ENCODE data around the gene ZNF705A. TPM values are rescaled to one million over a fixed set of nuclear protein-coding genes. Genes with fewer than 3 reads are reported as not detected.

The ZNF705A gene
- total and polyA plus RNA-seq, 2 donors (not counting 1 experiment from before 2014, with no cell fraction given), result not detected

GRCh38 chr12:8146442-8146771 is 10.4 kb upstream of the ZNF705A start:
- H3K9ac ChIP-seq (ENCODE audit: insufficient read depth, low read length), result peak overlapping the region; percentile 26
- no peak for TF ChIP-seq EZH2 (IDR thresholded peaks at IDR 0.05; ENCODE audit: low read length, missing control alignments)
- TF ChIP-seq CTCF (conservative IDR thresholded peaks at IDR 0.05 in 1 of 2, IDR thresholded peaks at IDR 0.05 in 1 of 2; ENCODE audit: low read depth in 1 of 2, low read length in 2 of 2), result no peak
- H2AFZ ChIP-seq (ENCODE audit: low read length), result peak overlapping the region; percentile 83
- no peaks in the 10 kb centered on the region for H3K79me2 ChIP-seq (ENCODE audit: control insufficient read depth, insufficient read depth, low read length)
- H3K9me3 ChIP-seq (ENCODE audit: control insufficient read depth, insufficient read depth, low read depth, low read length), result no peaks in the 10 kb centered on the region
- peak overlapping the region in 3 of 4 experiments; percentile 13 to 35 (median 16) for H3K4me3 ChIP-seq (replicated peaks in 1 of 4; ENCODE audit: control extremely low read depth in 1 of 4, insufficient read depth in 1 of 4, low read depth in 3 of 4, low read length in 4 of 4)
- peaks cover 4% of the 10 kb centered on the region for H3K4me1 ChIP-seq (ENCODE audit: control insufficient read depth, extremely low read depth, insufficient read depth, low read length)
- H3K4me2 ChIP-seq (ENCODE audit: extremely low read depth, insufficient read depth, low read length), result peak overlapping the region; percentile 66
- H3K27me3 ChIP-seq (ENCODE audit: control insufficient read depth, insufficient read depth, low read length), result no peaks in the 10 kb centered on the region
- H3K27ac ChIP-seq (ENCODE audit: insufficient read depth, low read length), result peak overlapping the region; percentile 54
- no peak for DNase-seq (ENCODE audit: low read depth in 2 of 2)
- H3K36me3 ChIP-seq (ENCODE audit: control insufficient read depth, insufficient read depth, low read length), result no peaks in the 10 kb centered on the region
- H4K20me1 ChIP-seq (ENCODE audit: control insufficient read depth, extremely low read depth, insufficient read depth, low read length), result no peaks in the 10 kb centered on the region

DNA sequence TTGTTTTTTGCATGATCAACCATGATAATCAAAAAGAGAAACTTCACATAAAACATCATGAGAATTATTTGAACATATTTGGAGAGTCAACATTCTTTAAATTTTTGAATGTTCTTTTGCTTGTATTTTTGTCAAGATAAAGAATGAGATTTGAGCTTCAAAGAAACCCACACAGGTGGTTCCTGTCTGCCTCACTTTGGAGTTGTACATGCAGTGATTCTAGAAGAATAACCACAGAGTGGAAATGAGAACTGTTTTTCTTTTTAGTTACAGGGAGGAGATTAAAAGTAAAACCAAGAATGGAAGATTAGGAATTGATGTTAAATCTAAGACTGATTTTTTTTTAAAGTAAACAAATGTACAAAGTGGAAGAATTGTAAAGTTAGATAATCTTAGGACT is 2.3 kb upstream of the ZNF705A start:
- H3K9ac ChIP-seq (ENCODE audit: insufficient read depth, low read length), result no peak overlapping the region
- no peak overlapping the region for H3K27ac ChIP-seq (ENCODE audit: insufficient read depth, low read length)
- H3K4me3 ChIP-seq (replicated peaks in 1 of 4; ENCODE audit: control extremely low read depth in 1 of 4, insufficient read depth in 1 of 4, low read depth in 3 of 4, low read length in 4 of 4), result no peak overlapping the region
- no peaks in the 10 kb centered on the region for H3K36me3 ChIP-seq (ENCODE audit: control insufficient read depth, insufficient read depth, low read length)
- H3K4me2 ChIP-seq (ENCODE audit: extremely low read depth, insufficient read depth, low read length), result no peak overlapping the region
- no peaks in the 10 kb centered on the region for H3K4me1 ChIP-seq (ENCODE audit: control insufficient read depth, extremely low read depth, insufficient read depth, low read length)
- no peaks in the 10 kb centered on the region for H3K9me3 ChIP-seq (ENCODE audit: control insufficient read depth, insufficient read depth, low read depth, low read length)
- H2AFZ ChIP-seq (ENCODE audit: low read length), result no peak overlapping the region
- no peaks in the 10 kb centered on the region for H3K27me3 ChIP-seq (ENCODE audit: control insufficient read depth, insufficient read depth, low read length)
- H3K79me2 ChIP-seq (ENCODE audit: control insufficient read depth, insufficient read depth, low read length), result no peaks in the 10 kb centered on the region
- TF ChIP-seq EZH2 (IDR thresholded peaks at IDR 0.05; ENCODE audit: low read length, missing control alignments) (no peak), CTCF (conservative IDR thresholded peaks at IDR 0.05 in 1 of 2, IDR thresholded peaks at IDR 0.05 in 1 of 2; ENCODE audit: low read depth in 1 of 2, low read length in 2 of 2) (no peak)
- H4K20me1 ChIP-seq (ENCODE audit: control insufficient read depth, extremely low read depth, insufficient read depth, low read length), result no peaks in the 10 kb centered on the region
- peak; percentile 6 to 43 for DNase-seq (ENCODE audit: low read depth in 2 of 2)

DNA sequence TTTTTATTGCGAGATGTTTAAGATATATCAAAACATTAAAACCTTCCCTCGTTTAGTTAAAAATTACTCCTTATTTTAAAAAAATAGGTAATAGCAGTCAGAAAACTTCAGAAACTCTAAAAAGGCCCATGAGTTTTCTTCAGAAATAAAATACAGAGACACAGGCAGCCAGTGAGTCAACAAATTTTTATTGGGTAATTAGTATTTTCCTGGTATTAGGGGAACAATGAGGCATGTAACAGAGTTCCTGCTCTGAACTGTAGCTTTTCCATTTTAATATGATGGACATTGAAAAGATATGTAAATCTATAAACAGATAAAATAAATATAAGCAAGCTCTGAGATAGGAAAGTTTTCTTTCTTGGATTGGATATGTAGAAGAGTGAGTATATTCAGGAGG is 399 bp upstream of the ZNF705A start:
- TF ChIP-seq EZH2 (IDR thresholded peaks at IDR 0.05; ENCODE audit: low read length, missing control alignments), result no peak
- TF ChIP-seq CTCF (conservative IDR thresholded peaks at IDR 0.05 in 1 of 2, IDR thresholded peaks at IDR 0.05 in 1 of 2; ENCODE audit: low read depth in 1 of 2, low read length in 2 of 2), result no peak
- H3K9ac ChIP-seq (ENCODE audit: insufficient read depth, low read length), result no peak overlapping the region
- no peak overlapping the region for H3K27ac ChIP-seq (ENCODE audit: insufficient read depth, low read length)
- H3K36me3 ChIP-seq (ENCODE audit: control insufficient read depth, insufficient read depth, low read length), result no peaks in the 10 kb centered on the region
- H3K9me3 ChIP-seq (ENCODE audit: control insufficient read depth, insufficient read depth, low read depth, low read length), result no peaks in the 10 kb centered on the region
- H3K4me1 ChIP-seq (ENCODE audit: control insufficient read depth, extremely low read depth, insufficient read depth, low read length), result no peaks in the 10 kb centered on the region
- H3K79me2 ChIP-seq (ENCODE audit: control insufficient read depth, insufficient read depth, low read length), result no peaks in the 10 kb centered on the region
- H3K4me3 ChIP-seq (replicated peaks in 1 of 4; ENCODE audit: control extremely low read depth in 1 of 4, insufficient read depth in 1 of 4, low read depth in 3 of 4, low read length in 4 of 4), result no peak overlapping the region
- no peaks in the 10 kb centered on the region for H3K27me3 ChIP-seq (ENCODE audit: control insufficient read depth, insufficient read depth, low read length)
- peak in 1 of 2 donors; percentile 6 for DNase-seq (ENCODE audit: low read depth in 2 of 2)
- H4K20me1 ChIP-seq (ENCODE audit: control insufficient read depth, extremely low read depth, insufficient read depth, low read length), result no peaks in the 10 kb centered on the region
- H3K4me2 ChIP-seq (ENCODE audit: extremely low read depth, insufficient read depth, low read length), result no peak overlapping the region
- no peak overlapping the region for H2AFZ ChIP-seq (ENCODE audit: low read length)

Measured in fibroblast of lung (primary cell).